ENCODE measurements around the gene CD2AP. TPM values are rescaled to one million over a fixed set of nuclear protein-coding genes. Genes with fewer than 3 reads are reported as not detected.

Gene CD2AP
- total RNA-seq, 1 experiment from 2014 or later = 43.8 TPM

DNA sequence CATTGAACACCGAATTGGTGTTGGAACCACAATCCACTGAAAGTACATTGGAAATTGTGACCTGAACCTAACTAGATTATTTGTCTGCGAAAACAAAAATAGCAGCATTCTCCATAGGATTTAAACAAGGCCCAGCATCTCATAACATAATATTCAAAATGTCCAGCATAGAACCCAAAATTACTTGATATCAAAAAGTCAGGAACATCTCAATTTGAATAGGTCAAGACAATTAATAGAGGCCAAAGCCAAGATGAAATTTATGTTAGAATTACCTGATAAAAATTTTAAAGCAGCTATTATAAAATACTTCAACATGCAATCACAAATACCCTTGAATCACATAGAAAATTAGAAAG is 42.4 kb upstream of the CD2AP start (continued):
- TF ChIP-seq JUND (IDR thresholded peaks at IDR 0.05) (no peak), SRF (IDR thresholded peaks at IDR 0.05; ENCODE audit: low read depth) (no peak), ZFX (IDR thresholded peaks at IDR 0.05) (no peak)
- TF ChIP-seq, protein P1, sequence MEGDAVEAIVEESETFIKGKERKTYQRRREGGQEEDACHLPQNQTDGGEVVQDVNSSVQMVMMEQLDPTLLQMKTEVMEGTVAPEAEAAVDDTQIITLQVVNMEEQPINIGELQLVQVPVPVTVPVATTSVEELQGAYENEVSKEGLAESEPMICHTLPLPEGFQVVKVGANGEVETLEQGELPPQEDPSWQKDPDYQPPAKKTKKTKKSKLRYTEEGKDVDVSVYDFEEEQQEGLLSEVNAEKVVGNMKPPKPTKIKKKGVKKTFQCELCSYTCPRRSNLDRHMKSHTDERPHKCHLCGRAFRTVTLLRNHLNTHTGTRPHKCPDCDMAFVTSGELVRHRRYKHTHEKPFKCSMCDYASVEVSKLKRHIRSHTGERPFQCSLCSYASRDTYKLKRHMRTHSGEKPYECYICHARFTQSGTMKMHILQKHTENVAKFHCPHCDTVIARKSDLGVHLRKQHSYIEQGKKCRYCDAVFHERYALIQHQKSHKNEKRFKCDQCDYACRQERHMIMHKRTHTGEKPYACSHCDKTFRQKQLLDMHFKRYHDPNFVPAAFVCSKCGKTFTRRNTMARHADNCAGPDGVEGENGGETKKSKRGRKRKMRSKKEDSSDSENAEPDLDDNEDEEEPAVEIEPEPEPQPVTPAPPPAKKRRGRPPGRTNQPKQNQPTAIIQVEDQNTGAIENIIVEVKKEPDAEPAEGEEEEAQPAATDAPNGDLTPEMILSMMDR (IDR thresholded peaks at IDR 0.05 in 2 of 3, conservative IDR thresholded peaks at IDR 0.05 in 1 of 3; ENCODE audit: borderline replicate concordance in 1 of 3, insufficient read depth in 1 of 3, low read depth in 2 of 3, low read length in 2 of 3) = no peak

DNA sequence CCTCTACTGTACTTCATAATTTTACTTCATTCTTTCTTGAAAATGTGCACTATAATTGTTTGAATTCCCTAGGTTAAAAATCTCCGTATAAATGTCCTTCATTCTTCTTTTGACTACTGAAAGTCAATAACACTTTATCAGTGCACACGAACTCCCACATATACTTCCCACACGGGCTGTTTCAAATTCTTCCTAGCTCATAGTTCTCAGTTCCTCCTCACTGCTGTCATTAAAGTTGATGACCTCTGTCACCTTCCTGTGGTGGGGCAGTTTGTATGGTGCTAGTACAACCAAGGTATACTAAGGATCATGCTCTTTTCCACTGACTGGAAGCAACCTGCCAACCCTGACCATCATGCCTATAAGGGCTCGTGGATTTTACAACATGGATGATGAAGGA is 40.0 kb upstream of the CD2AP start:
- Histone ChIP-seq H3K9ac (ENCODE audit: low read length) (no peak overlapping the region), H3K27ac (ENCODE audit: low read depth, low read length) (no peak overlapping the region), H3K9me3 (ENCODE audit: control insufficient read depth in 1 of 2, insufficient read depth in 1 of 2, low read depth in 1 of 2, low read length in 2 of 2) (no peaks in the 10 kb centered on the region), H3K4me3 (replicated peaks in 1 of 2; ENCODE audit: low read depth in 1 of 2, low read length in 2 of 2) (no peak overlapping the region), H3K9me2 (ENCODE audit: insufficient read depth) (no peaks in the 10 kb centered on the region), H3K79me2 (ENCODE audit: insufficient read depth, low read length) (no peaks in the 10 kb centered on the region), H3K27me3 (ENCODE audit: insufficient read depth, low read length) (no peaks in the 10 kb centered on the region), H4K20me1 (ENCODE audit: insufficient read depth) (no peaks in the 10 kb centered on the region), H3K36me3 (ENCODE audit: control insufficient read depth in 1 of 2, insufficient read depth in 2 of 2, low read length in 2 of 2) (no peaks in the 10 kb centered on the region), H2AFZ (ENCODE audit: low read depth, low read length, poor library complexity, severe bottlenecking) (no peak overlapping the region), H3K4me1 (ENCODE audit: control insufficient read depth in 1 of 2, insufficient read depth in 2 of 2, low read length in 2 of 2) (no peaks in the 10 kb centered on the region), H3K4me2 (ENCODE audit: low read length) (no peak overlapping the region)
- ATAC-seq = no peak
- ChIA-PET CTCF (no interaction called here), POLR2A (no interaction called here), RAD21 (ENCODE audit: low non-redundant PET in 1 of 2, low total read pairs in 2 of 2, uncharacterized antibody in 2 of 2, unreplicated experiment in 2 of 2) (no interaction called here)
- no TSS peak for BruUV-seq (replicated peaks)
- DNase-seq (ENCODE audit: low read depth, low spot score) = no peak
- intact Hi-C loops (cut with micrococcal nuclease) = no loop called here
- TF ChIP-seq RAD21 (IDR thresholded peaks at IDR 0.05; ENCODE audit: low read depth) = no peak
- TF ChIP-seq, protein P2, sequence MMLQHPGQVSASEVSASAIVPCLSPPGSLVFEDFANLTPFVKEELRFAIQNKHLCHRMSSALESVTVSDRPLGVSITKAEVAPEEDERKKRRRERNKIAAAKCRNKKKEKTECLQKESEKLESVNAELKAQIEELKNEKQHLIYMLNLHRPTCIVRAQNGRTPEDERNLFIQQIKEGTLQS (IDR thresholded peaks at IDR 0.05) = no peak
- TF ChIP-seq ZNF274 (IDR thresholded peaks at IDR 0.05; ENCODE audit: low read depth, low read length) = no peak
- no peak for TF ChIP-seq POLR2AphosphoS5 (IDR thresholded peaks at IDR 0.05; ENCODE audit: low read depth, low read length)
- no peak for TF ChIP-seq EZH2phosphoT487 (IDR thresholded peaks at IDR 0.05; ENCODE audit: borderline replicate concordance)
- TF ChIP-seq, protein P3, sequence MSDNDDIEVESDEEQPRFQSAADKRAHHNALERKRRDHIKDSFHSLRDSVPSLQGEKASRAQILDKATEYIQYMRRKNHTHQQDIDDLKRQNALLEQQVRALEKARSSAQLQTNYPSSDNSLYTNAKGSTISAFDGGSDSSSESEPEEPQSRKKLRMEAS (IDR thresholded peaks at IDR 0.05) = no peak
- no peak for TF ChIP-seq ELF1 (IDR thresholded peaks at IDR 0.05; ENCODE audit: borderline replicate concordance, low read depth)
- TF ChIP-seq, protein P4, sequence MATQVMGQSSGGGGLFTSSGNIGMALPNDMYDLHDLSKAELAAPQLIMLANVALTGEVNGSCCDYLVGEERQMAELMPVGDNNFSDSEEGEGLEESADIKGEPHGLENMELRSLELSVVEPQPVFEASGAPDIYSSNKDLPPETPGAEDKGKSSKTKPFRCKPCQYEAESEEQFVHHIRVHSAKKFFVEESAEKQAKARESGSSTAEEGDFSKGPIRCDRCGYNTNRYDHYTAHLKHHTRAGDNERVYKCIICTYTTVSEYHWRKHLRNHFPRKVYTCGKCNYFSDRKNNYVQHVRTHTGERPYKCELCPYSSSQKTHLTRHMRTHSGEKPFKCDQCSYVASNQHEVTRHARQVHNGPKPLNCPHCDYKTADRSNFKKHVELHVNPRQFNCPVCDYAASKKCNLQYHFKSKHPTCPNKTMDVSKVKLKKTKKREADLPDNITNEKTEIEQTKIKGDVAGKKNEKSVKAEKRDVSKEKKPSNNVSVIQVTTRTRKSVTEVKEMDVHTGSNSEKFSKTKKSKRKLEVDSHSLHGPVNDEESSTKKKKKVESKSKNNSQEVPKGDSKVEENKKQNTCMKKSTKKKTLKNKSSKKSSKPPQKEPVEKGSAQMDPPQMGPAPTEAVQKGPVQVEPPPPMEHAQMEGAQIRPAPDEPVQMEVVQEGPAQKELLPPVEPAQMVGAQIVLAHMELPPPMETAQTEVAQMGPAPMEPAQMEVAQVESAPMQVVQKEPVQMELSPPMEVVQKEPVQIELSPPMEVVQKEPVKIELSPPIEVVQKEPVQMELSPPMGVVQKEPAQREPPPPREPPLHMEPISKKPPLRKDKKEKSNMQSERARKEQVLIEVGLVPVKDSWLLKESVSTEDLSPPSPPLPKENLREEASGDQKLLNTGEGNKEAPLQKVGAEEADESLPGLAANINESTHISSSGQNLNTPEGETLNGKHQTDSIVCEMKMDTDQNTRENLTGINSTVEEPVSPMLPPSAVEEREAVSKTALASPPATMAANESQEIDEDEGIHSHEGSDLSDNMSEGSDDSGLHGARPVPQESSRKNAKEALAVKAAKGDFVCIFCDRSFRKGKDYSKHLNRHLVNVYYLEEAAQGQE (IDR thresholded peaks at IDR 0.05; ENCODE audit: low read depth) = no peak
